Liver (tissue), 9 donors: ENCODE results near the gene TRAPPC2L. TPM values are rescaled to one million over a fixed set of nuclear protein-coding genes. Genes with fewer than 3 reads are reported as not detected.

Experiments
- DNase-seq: peaks from one replicate; pipeline ENCODE4 v3.0.0-alpha.2; 2017; ENCODE audit warnings: low spot score
- H3K27ac ChIP-seq, 2 donors: one replicate each; pipeline ENCODE4 v1.7.0; 2013; ENCODE audit warnings: inconsistent platforms in 2 of 2, low read length in 2 of 2, control low read depth in 1 of 2, low read depth in 1 of 2, mild to moderate bottlenecking in 1 of 2
- H3K27me3 ChIP-seq, 4 donors: one replicate each; pipeline versions ENCODE4 v1.6.1 to v1.7.0; 2013; ENCODE audit warnings: low read length in 3 of 4, inconsistent platforms in 1 of 4, mild to moderate bottlenecking in 1 of 4, moderate library complexity in 1 of 4; ENCODE audit not compliant: control insufficient read depth in 4 of 4, insufficient read depth in 4 of 4
- H3K36me3 ChIP-seq, 4 donors: one replicate each; pipeline versions ENCODE4 v1.6.1 to v1.7.0; 2013; ENCODE audit warnings: low read length in 3 of 4, mild to moderate bottlenecking in 3 of 4, low read depth in 1 of 4, moderate library complexity in 1 of 4; ENCODE audit not compliant: control insufficient read depth in 4 of 4, insufficient read depth in 3 of 4
- H3K4me1 ChIP-seq, 4 donors: one replicate each; pipeline versions ENCODE4 v1.6.1 to v1.7.0; 2013; ENCODE audit warnings: low read length in 3 of 4, mild to moderate bottlenecking in 3 of 4, moderate library complexity in 1 of 4; ENCODE audit not compliant: control insufficient read depth in 4 of 4, insufficient read depth in 4 of 4
- H3K4me3 ChIP-seq, 3 donors: one replicate each; pipeline versions ENCODE4 v1.6.1 to v1.7.0; 2013; ENCODE audit warnings: low read length in 3 of 3, control low read depth in 1 of 3, low read depth in 1 of 3, mild to moderate bottlenecking in 1 of 3
- H3K9ac ChIP-seq, 2 donors: one replicate each; pipeline ENCODE4 v1.7.0; 2013; ENCODE audit warnings: low read length in 2 of 2, mild to moderate bottlenecking in 2 of 2, moderate library complexity in 2 of 2, control low read depth in 1 of 2, low read depth in 1 of 2
- H3K9me3 ChIP-seq, 4 donors: one replicate each; pipeline versions ENCODE4 v1.6.1 to v1.7.0; 2013; ENCODE audit warnings: low read length in 3 of 4; ENCODE audit not compliant: control insufficient read depth in 4 of 4
- CTCF ChIP-seq: fragments of 150-350 bp; IDR thresholded peaks from 2 replicates; pipeline ENCODE4 v1.5.1; 2017; ENCODE audit warnings: improper control_type of control experiment, low read depth, low read length; ENCODE audit not compliant: missing input control
- EGR1 ChIP-seq, 2 donors: IDR thresholded peaks; 2 replicates each; pipeline ENCODE4 v1.6.1; 2016 to 2018; ENCODE audit warnings: antibody characterized with exemption in 2 of 2, low read depth in 2 of 2
- FOXA1 ChIP-seq: IDR thresholded peaks from 2 replicates; pipeline ENCODE4 v1.6.1; 2016; ENCODE audit warnings: antibody characterized with exemption
- FOXA2 ChIP-seq: IDR thresholded peaks from 2 replicates; pipeline ENCODE4 v1.6.1; 2016; ENCODE audit warnings: antibody characterized with exemption
- GABPA ChIP-seq, 2 donors: IDR thresholded peaks in 1 of 2; conservative IDR thresholded peaks in 1 of 2; 2 replicates each; pipeline ENCODE4 v1.6.1; 2016; ENCODE audit warnings: antibody characterized with exemption in 2 of 2, mild to moderate bottlenecking in 1 of 2, moderate library complexity in 1 of 2
- HNF4G ChIP-seq: IDR thresholded peaks from 2 replicates; pipeline ENCODE4 v1.6.1; 2016; ENCODE audit warnings: antibody characterized with exemption
- JUND ChIP-seq, 2 donors: IDR thresholded peaks; 2 replicates each; pipeline ENCODE4 v1.6.1; 2016; ENCODE audit warnings: antibody characterized with exemption in 2 of 2
- MAX ChIP-seq: IDR thresholded peaks from 2 replicates; pipeline ENCODE4 v1.6.1; 2016; ENCODE audit warnings: antibody characterized with exemption
- NR2F2 ChIP-seq: IDR thresholded peaks from 2 replicates; pipeline ENCODE4 v1.6.1; 2016; ENCODE audit warnings: antibody characterized with exemption
- RAD21 ChIP-seq, 2 donors: IDR thresholded peaks; 2 replicates each; pipeline ENCODE4 v1.6.1; 2016; ENCODE audit warnings: antibody characterized with exemption in 2 of 2, mild to moderate bottlenecking in 2 of 2
- REST ChIP-seq: IDR thresholded peaks from 2 replicates; pipeline ENCODE4 v1.6.1; 2016; ENCODE audit warnings: antibody characterized with exemption, mild to moderate bottlenecking
- RXRA ChIP-seq, 2 donors: IDR thresholded peaks; 2 replicates each; pipeline ENCODE4 v1.6.1; 2017 to 2018; ENCODE audit warnings: antibody characterized with exemption in 2 of 2, mild to moderate bottlenecking in 1 of 2
- SP1 ChIP-seq: IDR thresholded peaks from 2 replicates; pipeline ENCODE4 v1.6.1; 2018; ENCODE audit warnings: antibody characterized with exemption, mild to moderate bottlenecking
- TAF1 ChIP-seq: conservative IDR thresholded peaks from 2 replicates; pipeline ENCODE4 v1.6.1; 2016; ENCODE audit warnings: antibody characterized with exemption, mild to moderate bottlenecking
- YY1 ChIP-seq: IDR thresholded peaks from 2 replicates; pipeline ENCODE4 v1.6.1; 2016; ENCODE audit warnings: antibody characterized with exemption, mild to moderate bottlenecking
- ZBTB33 ChIP-seq: IDR thresholded peaks from 2 replicates; pipeline ENCODE4 v1.6.1; 2016; ENCODE audit warnings: antibody characterized with exemption
- WGBS: extraction: QIAGEN DNeasy Blood & Tissue Kit; methylation state at CpG from one replicate; pipeline ENCODE4 v1.1.7; 2013; 5-methylcytosine and 5-hydroxymethylcytosine counted together
- polyA plus RNA-seq, 2 donors: library from polyadenylated mRNA; stranded (reverse) in 1 of 2; unstranded in 1 of 2; fragments of 200-250 nt in 1 of 2; fragments of >200 nt in 1 of 2; fragmentation: Nextera tagmentation in 1 of 2; extraction: Ambion mirVana in 1 of 2; gene quantifications; one replicate each; pipeline versions ENCODE4 v1.2.1 to v1.2.3, GENCODE V29; 2013 to 2015
- total RNA-seq, 2 donors: library from RNA; depleted of rRNA; stranded (reverse); fragments of >200 nt; gene quantifications; one replicate each; pipeline ENCODE4 v1.2.3, GENCODE V29; 2014
- donor health status: healthy.
- donor health status: healthy.
- donor health status: healthy.
- donor health status: healthy.
- donor health status: healthy.

TRAPPC2L gene
- total and polyA plus RNA-seq, 4 donors, result 16.3 to 59.4 (median 22.2) TPM

GRCh38 chr16:88830783-88831182 is 26.1 kb upstream of the TRAPPC2L start:
- H3K27ac ChIP-seq, result no peak overlapping the region
- TF ChIP-seq YY1, result no peak
- TF ChIP-seq GABPA (IDR thresholded peaks at IDR 0.05 in 1 of 2, conservative IDR thresholded peaks at IDR 0.05 in 1 of 2), result no peak
- TF ChIP-seq MAX, result no peak
- no peak for TF ChIP-seq ZBTB33
- no peak for TF ChIP-seq JUND (IDR thresholded peaks at IDR 0.05)
- TF ChIP-seq FOXA1, result no peak
- no peak for TF ChIP-seq TAF1
- TF ChIP-seq REST, result no peak
- no peak for TF ChIP-seq RAD21 (IDR thresholded peaks at IDR 0.05)
- no peak for TF ChIP-seq FOXA2
- no peak for TF ChIP-seq EGR1 (IDR thresholded peaks at IDR 0.05; ENCODE audit: low read depth in 2 of 2)
- TF ChIP-seq RXRA (IDR thresholded peaks at IDR 0.05), result no peak
- TF ChIP-seq CTCF, result no peak
- TF ChIP-seq SP1, result no peak
- DNase-seq, result no peak
- no peaks in the 10 kb centered on the region for H3K4me1 ChIP-seq
- 90% methylated on average over 14 of the region's 14 CpGs for WGBS
- H3K9me3 ChIP-seq, result no peaks in the 10 kb centered on the region
- no peak overlapping the region for H3K9ac ChIP-seq
- H3K4me3 ChIP-seq, result no peak overlapping the region
- H3K27me3 ChIP-seq, result no peaks in the 10 kb centered on the region
- H3K36me3 ChIP-seq, result peaks cover 0 to 16% (median 5%) of the 10 kb centered on the region in 4 donors

GRCh38 chr16:88831838-88832237 is 25.1 kb upstream of the TRAPPC2L start:
- H3K9me3 ChIP-seq, result no peaks in the 10 kb centered on the region
- no peak overlapping the region for H3K4me3 ChIP-seq
- H3K36me3 ChIP-seq, result peaks cover 0 to 16% (median 4%) of the 10 kb centered on the region in 4 donors
- no peak overlapping the region for H3K9ac ChIP-seq
- 90% methylated on average over 13 of the region's 13 CpGs for whole genome bisulfite sequencing
- H3K27ac ChIP-seq, result no peak overlapping the region
- no peaks in the 10 kb centered on the region for H3K4me1 ChIP-seq
- TF ChIP-seq GABPA (IDR thresholded peaks at IDR 0.05 in 1 of 2, conservative IDR thresholded peaks at IDR 0.05 in 1 of 2), result no peak
- no peak for TF ChIP-seq RXRA (IDR thresholded peaks at IDR 0.05)
- no peak for TF ChIP-seq SP1
- no peak for TF ChIP-seq MAX
- no peak for TF ChIP-seq RAD21 (IDR thresholded peaks at IDR 0.05)
- no peak for TF ChIP-seq YY1
- TF ChIP-seq HNF4G, result no peak
- no peak for TF ChIP-seq NR2F2
- TF ChIP-seq FOXA2, result no peak
- TF ChIP-seq JUND (IDR thresholded peaks at IDR 0.05), result no peak
- no peak for DNase-seq
- H3K27me3 ChIP-seq, result no peaks in the 10 kb centered on the region
